ENCODE measurements around the gene ANKRD16. TPM values are rescaled to one million over a fixed set of nuclear protein-coding genes. Genes with fewer than 3 reads are reported as not detected.

Gene ANKRD16
- total RNA-seq = 9.2 and 11.1 TPM in 2 replicates

DNA sequence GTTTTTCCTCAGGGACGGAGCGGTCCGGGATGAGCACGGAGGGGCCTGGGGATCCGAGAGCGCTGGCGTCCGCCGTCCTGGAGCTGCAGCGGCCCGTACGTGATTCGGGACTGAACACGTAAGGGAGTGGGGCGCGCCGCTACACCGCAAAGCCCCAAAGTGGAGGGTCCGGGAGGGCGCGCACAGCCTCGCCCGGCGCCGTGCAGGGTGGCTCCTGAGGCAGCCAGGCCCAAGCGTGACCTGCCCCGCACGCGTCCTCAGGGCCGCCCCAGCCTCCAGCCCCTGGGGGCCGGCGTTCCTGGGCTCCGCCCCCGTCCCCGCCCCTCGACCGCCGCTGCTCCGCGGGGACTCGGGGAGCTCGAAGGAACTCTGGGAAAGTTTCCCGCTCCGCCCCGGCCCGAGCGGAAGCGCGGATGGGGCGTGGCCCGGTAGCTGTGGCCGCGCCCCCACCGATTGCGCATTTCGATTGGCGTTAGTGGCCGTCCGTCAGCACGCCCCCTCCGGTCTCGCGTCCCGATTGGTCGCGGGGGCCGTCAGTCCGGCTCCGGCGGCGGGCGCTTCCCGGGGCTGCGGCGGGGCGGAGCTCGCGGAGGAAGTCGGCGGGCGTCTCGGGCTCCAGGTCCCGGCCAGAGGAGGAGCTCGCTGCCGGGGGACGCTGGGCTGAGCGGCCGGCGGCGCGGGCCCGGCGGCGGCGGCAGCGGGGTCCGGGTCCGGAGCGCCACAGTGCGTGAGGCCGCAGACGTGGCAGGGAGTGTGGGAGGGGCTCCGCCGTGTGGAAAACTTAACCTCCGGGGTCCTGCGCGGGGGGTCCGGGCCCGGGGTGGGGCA, at the start of gene ANKRD16, which contains the start of gene FBH1:
ANKRD16 (minus strand) TSS at position 270 of the 828 bp plus-strand sequence. CDS start 539 bp downstream, outside the sequence.
FBH1 (plus strand) TSS at position 620 of the 828 bp plus-strand sequence; CDS start at position 723, 103 bp downstream.
- POLR2A ChIA-PET = interaction anchor here (0.5 to 7.1 kb wide), 34 partner anchors 9 to 1922 kb away, joined by 3 to 173 read pairs (median 4); partner anchors contain the start of genes GDI2 and IL2RA
- no peaks in the 10 kb centered on the region for H3K9me3 Mint-ChIP-seq
- H3K27ac Mint-ChIP-seq = peak within 1 kb of the TSS; percentile 78
- no peak for TF ChIP-seq CTCF (IDR thresholded peaks at IDR 0.05)
- ATAC-seq (ENCODE audit: low read depth) = peak; percentile 85
- intact Hi-C loops (cut with micrococcal nuclease) = loop anchor here (1.0 to 2.0 kb wide), 7 partner anchors 37 to 313 kb away; partner anchors contain the start of genes GDI2, RBM17 and TASOR2
- H3K27me3 Mint-ChIP-seq = no peaks in the 10 kb centered on the region
- peaks cover 59% of the 10 kb centered on the region for H3K4me1 Mint-ChIP-seq
- H3K36me3 Mint-ChIP-seq (ENCODE audit: low read depth) = peaks cover 37% of the 10 kb centered on the region
- peak; percentile 100 for DNase-seq
- peak within 1 kb of the TSS; percentile 87 for H3K4me3 Mint-ChIP-seq
- CTCF ChIA-PET = interaction anchor here (0.8 to 1.3 kb wide), 8 partner anchors 16 to 512 kb away, joined by 3 to 8 read pairs (median 4); partner anchors contain the start of gene GDI2

DNA sequence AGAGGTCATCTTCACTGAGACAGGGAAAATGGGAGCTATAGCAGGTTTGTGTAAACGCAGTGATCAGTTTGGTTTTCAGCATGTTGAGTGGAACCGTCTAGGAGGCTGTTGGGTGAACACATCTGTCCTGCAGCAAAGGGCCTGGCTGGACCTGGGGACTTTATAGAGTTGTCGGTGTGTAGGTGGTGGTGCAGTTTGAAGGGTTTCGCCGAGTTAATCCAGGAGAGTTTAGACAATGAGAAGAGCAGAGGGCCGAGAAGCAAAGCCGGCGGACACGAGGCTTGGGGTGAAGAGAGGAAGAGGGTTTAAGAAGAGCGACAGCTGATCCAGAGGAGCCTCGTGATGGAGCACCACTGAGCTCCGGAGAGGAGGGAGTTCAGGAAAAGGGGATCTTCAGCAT, 48.6 kb upstream of the ANKRD16 start:
- H3K4me1 Mint-ChIP-seq = peaks cover 5% of the 10 kb centered on the region
- intact Hi-C loops (cut with micrococcal nuclease) = no loop called here
- POLR2A ChIA-PET = no interaction called here
- H3K27ac Mint-ChIP-seq = no peak overlapping the region
- no peaks in the 10 kb centered on the region for H3K27me3 Mint-ChIP-seq
- ATAC-seq (ENCODE audit: low read depth) (no peak), DNase-seq (no peak)
- CTCF ChIA-PET = no interaction called here
- TF ChIP-seq CTCF (IDR thresholded peaks at IDR 0.05) = no peak
- no peak overlapping the region for H3K4me3 Mint-ChIP-seq
- H3K36me3 Mint-ChIP-seq (ENCODE audit: low read depth) = peaks cover 44% of the 10 kb centered on the region
- H3K9me3 Mint-ChIP-seq = no peaks in the 10 kb centered on the region

- ATAC-seq (ENCODE audit: low read depth) (no peak), DNase-seq (no peak)
- Mint-ChIP-seq H3K27ac (no peak overlapping the region), H3K4me3 (no peak overlapping the region), H3K36me3 (ENCODE audit: low read depth) (peaks cover 54% of the 10 kb centered on the region), H3K9me3 (no peaks in the 10 kb centered on the region), H3K27me3 (no peaks in the 10 kb centered on the region), H3K4me1 (peaks cover 5% of the 10 kb centered on the region)
- intact Hi-C loops (cut with micrococcal nuclease) = no loop called here
- ChIA-PET POLR2A (no interaction called here), CTCF (no interaction called here)
- no peak for TF ChIP-seq CTCF (IDR thresholded peaks at IDR 0.05)
Measured at GRCh38 chr10:5937016-5937415, 47.3 kb upstream of the ANKRD16 start.

DNA sequence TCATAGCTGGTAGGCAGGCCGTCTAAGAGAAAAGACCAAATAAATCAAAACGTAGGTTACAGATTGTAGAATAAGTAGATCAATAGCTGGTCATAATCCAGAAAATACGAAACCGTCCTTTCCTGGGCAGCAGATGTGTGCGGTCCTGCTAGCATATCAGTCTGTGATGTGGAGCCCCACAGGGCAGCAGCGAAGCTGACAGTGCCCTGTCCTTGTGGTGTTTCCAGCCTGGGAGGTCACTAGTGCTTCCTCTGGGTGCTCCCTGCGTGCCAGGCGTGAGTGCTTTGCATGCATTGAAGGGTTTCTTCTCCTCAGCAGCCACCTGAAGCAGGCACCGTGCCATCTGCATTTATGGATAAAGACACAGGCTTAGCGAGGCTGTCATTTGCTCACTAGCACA, 45.9 kb upstream of the ANKRD16 start:
- ChIA-PET POLR2A (no interaction called here), CTCF (no interaction called here)
- TF ChIP-seq CTCF (IDR thresholded peaks at IDR 0.05) = no peak
- DNase-seq = no peak
- Mint-ChIP-seq H3K4me1 (peaks cover 2% of the 10 kb centered on the region), H3K36me3 (ENCODE audit: low read depth) (peaks cover 64% of the 10 kb centered on the region), H3K4me3 (no peak overlapping the region), H3K27ac (no peak overlapping the region), H3K9me3 (no peaks in the 10 kb centered on the region), H3K27me3 (no peaks in the 10 kb centered on the region)
- ATAC-seq (ENCODE audit: low read depth) = no peak
- intact Hi-C loops (cut with micrococcal nuclease) = no loop called here

GRCh38 chr10:5933909-5934546, 44.3 kb upstream of the ANKRD16 start:
- ATAC-seq (ENCODE audit: low read depth) (no peak), DNase-seq (no peak)
- peaks cover 80% of the 10 kb centered on the region for H3K36me3 Mint-ChIP-seq (ENCODE audit: low read depth)
- no peaks in the 10 kb centered on the region for H3K27me3 Mint-ChIP-seq
- intact Hi-C loops (cut with micrococcal nuclease) = no loop called here
- ChIA-PET CTCF (no interaction called here), POLR2A (no interaction called here)
- TF ChIP-seq CTCF (IDR thresholded peaks at IDR 0.05) = no peak
- no peaks in the 10 kb centered on the region for H3K4me1 Mint-ChIP-seq
- no peaks in the 10 kb centered on the region for H3K9me3 Mint-ChIP-seq
- H3K27ac Mint-ChIP-seq = no peak overlapping the region
- no peak overlapping the region for H3K4me3 Mint-ChIP-seq

Data from activated B cell treated with CpG ODN at 0.5 μM for 24 hours (primary cell).